Measurements from ENCODE around the gene KIF16B.

GRCh38 chr20:16400234-16400633, 173.0 kb downstream of the KIF16B start:
- no peak for TF ChIP-seq FOSL2 (CRISPR knock-in tag; IDR thresholded peaks at IDR 0.05)
- no peak for TF ChIP-seq MAX (IDR thresholded peaks at IDR 0.05)
- no peak for TF ChIP-seq LCORL (IDR thresholded peaks at IDR 0.05)
- TF ChIP-seq LCORL (CRISPR knock-in tag; IDR thresholded peaks at IDR 0.05), result no peak
- no peak for TF ChIP-seq ATF2 (CRISPR knock-in tag; IDR thresholded peaks at IDR 0.05)
- no peak for TF ChIP-seq CTCF (CRISPR knock-in tag; IDR thresholded peaks at IDR 0.05)
- no peak for TF ChIP-seq ZNF18 (CRISPR knock-in tag; IDR thresholded peaks at IDR 0.05; ENCODE audit: insufficient replicate concordance)
- TF ChIP-seq ZNF629 (CRISPR knock-in tag; conservative IDR thresholded peaks at IDR 0.05), result no peak
- TF ChIP-seq CREB1 (IDR thresholded peaks at IDR 0.05), result no peak
- TF ChIP-seq CREB1 (CRISPR knock-in tag; IDR thresholded peaks at IDR 0.05), result no peak
- no peak for TF ChIP-seq KDM5B (CRISPR knock-in tag; IDR thresholded peaks at IDR 0.05; ENCODE audit: borderline replicate concordance)
